ENCODE measurements around the gene VPS52. TPM values are rescaled to one million over a fixed set of nuclear protein-coding genes. Genes with fewer than 3 reads are reported as not detected.

VPS52 gene
- total and polyA plus RNA-seq, 9 of the 15 experiments (the other 6 are each of a cell fraction or from before 2014, with no cell fraction given), result 24.4 to 103 (median 40.2) TPM

DNA sequence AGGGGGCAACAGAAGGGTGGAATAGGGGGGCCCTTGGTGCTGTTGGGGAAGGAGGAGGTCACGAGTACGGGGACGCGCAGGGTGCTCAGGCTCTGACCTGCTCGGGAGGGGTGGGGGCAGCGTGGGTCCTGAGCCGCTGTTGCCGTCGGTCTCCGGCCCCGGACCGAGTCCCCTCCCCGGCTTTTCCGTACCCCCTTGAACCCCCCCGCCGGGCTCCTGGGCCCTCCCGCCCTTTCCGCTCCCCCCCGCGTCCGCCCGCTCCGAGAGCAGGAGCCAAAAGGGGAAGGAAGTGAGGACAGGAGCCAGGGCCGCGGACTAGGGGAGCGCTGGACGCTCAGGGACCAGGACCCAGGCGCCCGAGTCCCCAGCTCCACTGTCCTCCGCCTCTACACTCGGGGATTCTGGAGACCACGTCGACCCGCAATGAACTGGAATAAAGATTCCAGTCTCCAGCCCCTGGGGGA lies 27.1 kb upstream of the VPS52 start, which contains the start of gene RGL2 (continued):
- TF ChIP-seq KAT2B (IDR thresholded peaks at IDR 0.05; ENCODE audit: low read depth, low read length), result no peak

DNA sequence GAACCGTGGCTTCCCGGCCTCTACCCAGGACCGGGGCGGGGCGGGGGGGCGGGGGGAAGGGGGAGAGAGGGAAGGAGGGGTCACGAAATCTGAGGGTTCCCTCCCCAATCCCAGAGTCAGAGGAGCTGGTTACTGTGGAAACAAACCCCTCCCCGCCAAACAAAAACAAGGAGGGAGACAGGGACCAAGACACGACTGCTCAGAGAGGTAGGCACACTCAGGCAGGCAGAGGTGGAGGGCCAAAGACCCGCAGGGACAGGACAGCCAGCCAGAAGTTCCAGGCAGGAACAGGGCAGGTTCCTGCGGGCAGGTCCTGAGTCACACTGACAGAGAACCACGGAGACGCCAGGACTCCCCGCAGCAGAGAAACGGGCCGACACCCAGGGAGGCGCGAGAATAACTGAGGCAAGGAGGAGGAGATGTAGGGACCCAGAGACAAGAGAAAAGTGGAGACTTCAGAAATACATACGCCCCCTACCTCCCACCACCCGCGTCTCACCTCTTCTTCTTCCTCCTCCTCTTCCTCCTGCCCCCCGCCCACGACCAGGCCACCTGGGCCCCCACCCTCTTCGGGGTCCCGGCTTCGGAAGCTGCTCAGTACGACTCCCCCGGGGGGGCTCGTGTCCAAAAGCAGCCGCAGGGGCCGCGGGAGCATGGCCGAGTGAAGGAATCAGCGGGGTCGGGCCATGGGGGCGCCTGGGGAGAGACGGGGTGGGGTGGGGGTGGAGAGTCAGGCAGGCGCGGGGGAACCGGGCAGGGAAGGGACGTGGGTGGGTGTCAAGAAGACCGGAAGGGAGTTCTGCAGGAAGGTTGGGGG lies 26.5 kb upstream of the VPS52 start:
- peak overlapping the region; percentile 94 for H3K27ac ChIP-seq (ENCODE audit: extremely low read depth, low read depth, low read length)
- H3K36me3 ChIP-seq (ENCODE audit: control insufficient read depth, insufficient read depth, low read length), result peaks cover 54% of the 10 kb centered on the region
- no peaks in the 10 kb centered on the region for H3K9me3 ChIP-seq (replicated peaks; ENCODE audit: control insufficient read depth, insufficient read depth, low read depth, low read length)
- ChIA-PET POLR2A (interaction anchor here (0.6 to 3.8 kb wide), 14 partner anchors 8 to 1961 kb away, joined by 3 to 36 read pairs (median 4); partner anchors contain the start of genes B3GALT4, PFDN6, TAPBP and WDR46), CTCF (ENCODE audit: low intra/inter-chr PET ratio) (interaction anchor here (0.5 to 2.4 kb wide), 2 partner anchors 18 to 76 kb away, joined by 7 to 20 read pairs; no protein-coding TSS in a partner anchor)
- H3K79me2 ChIP-seq (ENCODE audit: control insufficient read depth, insufficient read depth, low read length), result peaks cover 50% of the 10 kb centered on the region
- H4K20me1 ChIP-seq (replicated peaks; ENCODE audit: control insufficient read depth, insufficient read depth, low read length), result 0 out of 2 replicates have a peak, but pooled peaks cover 3% of the 10 kb centered on the region
- BruUV-seq (replicated peaks), result TSS peak; percentile 5
- peak overlapping the region; percentile 67 for H2AFZ ChIP-seq (ENCODE audit: low read depth, low read length)
- H3K4me1 ChIP-seq (replicated peaks in 1 of 2; ENCODE audit: control insufficient read depth in 2 of 2, insufficient read depth in 2 of 2, low read length in 2 of 2), result peaks cover 11 to 41% of the 10 kb centered on the region in 2 experiments
- FAIRE-seq (peak; percentile 77), ATAC-seq (peak; percentile 55), DNase-seq (ENCODE audit: extremely low read depth in 1 of 4, low spot score in 3 of 4) (peak; percentile 86 to 92 (median 89))
- peak overlapping the region; percentile 64 for H3K4me3 ChIP-seq
- peak overlapping the region; percentile 94 to 98 for H3K9ac ChIP-seq (ENCODE audit: insufficient read depth in 1 of 2, low read depth in 2 of 2, low read length in 2 of 2)
- under 1% methylated on average over 28 of the region's 42 CpGs for WGBS (ENCODE audit: insufficient coverage, low coverage, missing lambda C conversion rate)
- H3K27me3 ChIP-seq (ENCODE audit: control insufficient read depth in 2 of 2, insufficient read depth in 2 of 2, low read length in 2 of 2), result no peaks in the 10 kb centered on the region
- H3K4me2 ChIP-seq (ENCODE audit: insufficient read depth, low read length), result peak overlapping the region; percentile 95
- intact Hi-C loops (cut with micrococcal nuclease) (loop anchor here (5.0 kb wide), 3 partner anchors 94 to 129 kb away; partner anchors contain the start of genes KIFC1 and PHF1), in situ Hi-C loops (cut with MboI) (no loop called here)
- H3K9me1 ChIP-seq (ENCODE audit: control insufficient read depth, insufficient read depth, low read length), result peaks cover 6% of the 10 kb centered on the region
- TF ChIP-seq HDAC1 (IDR thresholded peaks at IDR 0.05) (peak in 1 of 2 experiments; percentile 94; a peak in 2 of 4 replicates), LEF1 (IDR thresholded peaks at IDR 0.05) (peak; percentile 57; the same call in 1 of the 2 replicates), ZEB2 (IDR thresholded peaks at IDR 0.05) (peak; percentile 41; the same call in 1 of the 2 replicates), TOE1 (IDR thresholded peaks at IDR 0.05; ENCODE audit: borderline replicate concordance) (no peak), TOE1 (CRISPR knock-in tag; IDR thresholded peaks at IDR 0.05; ENCODE audit: borderline replicate concordance, low read depth) (no peak), CREM (IDR thresholded peaks at IDR 0.05; ENCODE audit: low read depth) (peak; percentile 42; the same call in 1 of the 2 replicates), GABPB1 (CRISPR knock-in tag; IDR thresholded peaks at IDR 0.05) (peak; percentile 31; the same call in 1 of the 2 replicates), KAT7 (CRISPR knock-in tag; IDR thresholded peaks at IDR 0.05; ENCODE audit: borderline replicate concordance) (no peak), CTCFL (IDR thresholded peaks at IDR 0.05; ENCODE audit: borderline replicate concordance, insufficient read depth, low read depth, low read length, poor library complexity, severe bottlenecking) (peak; percentile 55), SAP30 (IDR thresholded peaks at IDR 0.05; ENCODE audit: borderline replicate concordance, insufficient read depth, low read depth, low read length, poor library complexity, severe bottlenecking) (peak; percentile 96), RB1 (IDR thresholded peaks at IDR 0.05; ENCODE audit: low read depth) (peak; percentile 62; the same call in 1 of the 2 replicates), ZNF23 (CRISPR knock-in tag; IDR thresholded peaks at IDR 0.05) (no peak)
- TF ChIP-seq, protein P1, sequence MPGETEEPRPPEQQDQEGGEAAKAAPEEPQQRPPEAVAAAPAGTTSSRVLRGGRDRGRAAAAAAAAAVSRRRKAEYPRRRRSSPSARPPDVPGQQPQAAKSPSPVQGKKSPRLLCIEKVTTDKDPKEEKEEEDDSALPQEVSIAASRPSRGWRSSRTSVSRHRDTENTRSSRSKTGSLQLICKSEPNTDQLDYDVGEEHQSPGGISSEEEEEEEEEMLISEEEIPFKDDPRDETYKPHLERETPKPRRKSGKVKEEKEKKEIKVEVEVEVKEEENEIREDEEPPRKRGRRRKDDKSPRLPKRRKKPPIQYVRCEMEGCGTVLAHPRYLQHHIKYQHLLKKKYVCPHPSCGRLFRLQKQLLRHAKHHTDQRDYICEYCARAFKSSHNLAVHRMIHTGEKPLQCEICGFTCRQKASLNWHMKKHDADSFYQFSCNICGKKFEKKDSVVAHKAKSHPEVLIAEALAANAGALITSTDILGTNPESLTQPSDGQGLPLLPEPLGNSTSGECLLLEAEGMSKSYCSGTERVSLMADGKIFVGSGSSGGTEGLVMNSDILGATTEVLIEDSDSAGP (CRISPR knock-in tag; IDR thresholded peaks at IDR 0.05), result no peak
